ENCODE data around the gene PALLD.

PALLD gene

DNA sequence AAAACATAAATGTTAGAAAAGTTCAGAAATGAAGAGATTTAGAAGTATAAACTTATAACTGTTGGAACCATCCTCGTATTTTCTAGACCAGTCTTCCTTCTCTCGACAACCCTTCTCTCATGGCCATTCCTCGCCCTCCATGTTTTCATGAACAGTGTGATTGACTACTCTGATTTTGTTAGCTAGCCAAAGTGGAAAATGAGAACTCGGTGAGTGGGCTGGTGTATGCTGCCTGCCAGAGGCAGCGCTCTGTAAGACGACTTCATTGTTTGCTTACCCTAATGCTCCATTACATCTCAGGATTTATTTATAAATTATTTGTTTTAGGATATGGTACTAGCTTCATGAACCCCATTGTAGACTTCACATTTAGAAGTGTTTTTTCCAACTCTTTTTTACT lies 360.2 kb downstream of the PALLD start:
- Histone ChIP-seq H3K4me3 (ENCODE audit: low read depth, low read length) (no peak overlapping the region), H3K9me3 (ENCODE audit: severe bottlenecking) (no peaks in the 10 kb centered on the region), H3K27me3 (ENCODE audit: insufficient read depth, low read depth, severe bottlenecking) (no peaks in the 10 kb centered on the region), H3K27ac (no peak overlapping the region), H3K36me3 (no peaks in the 10 kb centered on the region)
- TF ChIP-seq, protein P1, sequence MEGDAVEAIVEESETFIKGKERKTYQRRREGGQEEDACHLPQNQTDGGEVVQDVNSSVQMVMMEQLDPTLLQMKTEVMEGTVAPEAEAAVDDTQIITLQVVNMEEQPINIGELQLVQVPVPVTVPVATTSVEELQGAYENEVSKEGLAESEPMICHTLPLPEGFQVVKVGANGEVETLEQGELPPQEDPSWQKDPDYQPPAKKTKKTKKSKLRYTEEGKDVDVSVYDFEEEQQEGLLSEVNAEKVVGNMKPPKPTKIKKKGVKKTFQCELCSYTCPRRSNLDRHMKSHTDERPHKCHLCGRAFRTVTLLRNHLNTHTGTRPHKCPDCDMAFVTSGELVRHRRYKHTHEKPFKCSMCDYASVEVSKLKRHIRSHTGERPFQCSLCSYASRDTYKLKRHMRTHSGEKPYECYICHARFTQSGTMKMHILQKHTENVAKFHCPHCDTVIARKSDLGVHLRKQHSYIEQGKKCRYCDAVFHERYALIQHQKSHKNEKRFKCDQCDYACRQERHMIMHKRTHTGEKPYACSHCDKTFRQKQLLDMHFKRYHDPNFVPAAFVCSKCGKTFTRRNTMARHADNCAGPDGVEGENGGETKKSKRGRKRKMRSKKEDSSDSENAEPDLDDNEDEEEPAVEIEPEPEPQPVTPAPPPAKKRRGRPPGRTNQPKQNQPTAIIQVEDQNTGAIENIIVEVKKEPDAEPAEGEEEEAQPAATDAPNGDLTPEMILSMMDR (IDR thresholded peaks at IDR 0.05; ENCODE audit: low read depth, low read length) = no peak
- DNase-seq = no peak

DNA sequence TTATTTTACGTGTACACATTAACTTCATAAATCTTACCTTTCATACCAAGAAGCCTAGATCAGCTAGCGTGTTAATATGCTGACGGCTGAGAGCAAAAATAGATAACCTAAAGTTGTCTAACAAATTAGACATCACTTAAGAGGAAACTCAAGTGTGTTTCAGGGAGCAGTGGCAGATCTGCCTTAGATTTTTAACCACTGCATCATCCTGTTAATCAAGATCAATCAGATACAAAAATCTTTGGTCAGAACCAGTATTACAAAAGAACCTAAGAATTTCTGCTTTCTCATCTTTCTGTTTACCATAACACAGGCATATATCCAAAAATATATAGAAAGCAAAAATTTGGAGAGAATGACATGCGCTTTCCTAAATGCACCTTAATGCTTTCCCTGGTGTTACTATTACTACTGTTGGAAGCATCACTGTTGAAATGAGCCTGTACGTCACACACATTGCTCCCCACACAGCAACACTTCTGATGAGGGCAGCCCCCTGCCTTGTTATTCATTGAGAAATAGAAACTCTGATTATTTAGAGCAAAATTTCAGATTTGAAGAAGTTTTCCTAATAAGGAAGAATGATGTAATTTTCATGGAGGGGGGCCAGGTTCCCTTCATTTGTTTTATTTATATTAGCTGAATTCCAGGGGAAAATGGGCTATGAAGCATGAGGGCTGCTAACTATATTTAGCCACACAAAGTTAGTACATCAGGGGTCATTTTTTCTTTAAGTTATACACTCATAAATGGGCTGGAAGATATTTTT lies 360.9 kb downstream of the PALLD start:
- TF ChIP-seq, protein P1 (IDR thresholded peaks at IDR 0.05; ENCODE audit: low read depth, low read length) = no peak
- no peak for DNase-seq
- H3K36me3 ChIP-seq = no peaks in the 10 kb centered on the region
- H3K4me3 ChIP-seq (ENCODE audit: low read depth, low read length) = no peak overlapping the region
- no peaks in the 10 kb centered on the region for H3K27me3 ChIP-seq (ENCODE audit: insufficient read depth, low read depth, severe bottlenecking)
- H3K9me3 ChIP-seq (ENCODE audit: severe bottlenecking) = no peaks in the 10 kb centered on the region
- H3K27ac ChIP-seq = no peak overlapping the region

DNA sequence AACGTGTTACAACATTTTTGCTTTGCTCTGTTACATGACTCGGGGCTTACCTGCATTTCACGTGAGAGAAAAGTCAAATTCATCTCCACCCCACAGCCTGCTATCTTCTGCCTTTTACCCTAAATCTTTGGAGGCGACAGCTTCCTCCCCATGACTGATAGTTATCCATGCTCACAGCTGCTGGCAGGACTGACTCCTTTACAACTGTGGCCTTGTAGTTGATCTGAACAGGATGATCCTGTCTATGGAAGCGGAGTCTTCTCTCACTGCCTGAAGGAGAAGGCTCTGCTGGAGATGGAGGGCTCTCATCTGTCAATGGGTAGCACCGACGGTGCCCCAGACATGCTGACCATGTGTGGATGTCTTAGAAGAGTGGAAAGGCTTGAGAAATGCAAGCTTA lies 362.2 kb downstream of the PALLD start:
- Histone ChIP-seq H3K9me3 (ENCODE audit: severe bottlenecking) (no peaks in the 10 kb centered on the region), H3K36me3 (no peaks in the 10 kb centered on the region), H3K27ac (no peak overlapping the region), H3K27me3 (ENCODE audit: insufficient read depth, low read depth, severe bottlenecking) (no peaks in the 10 kb centered on the region), H3K4me3 (ENCODE audit: low read depth, low read length) (no peak overlapping the region)
- DNase-seq = no peak
- TF ChIP-seq, protein P1 (IDR thresholded peaks at IDR 0.05; ENCODE audit: low read depth, low read length) = no peak

DNA sequence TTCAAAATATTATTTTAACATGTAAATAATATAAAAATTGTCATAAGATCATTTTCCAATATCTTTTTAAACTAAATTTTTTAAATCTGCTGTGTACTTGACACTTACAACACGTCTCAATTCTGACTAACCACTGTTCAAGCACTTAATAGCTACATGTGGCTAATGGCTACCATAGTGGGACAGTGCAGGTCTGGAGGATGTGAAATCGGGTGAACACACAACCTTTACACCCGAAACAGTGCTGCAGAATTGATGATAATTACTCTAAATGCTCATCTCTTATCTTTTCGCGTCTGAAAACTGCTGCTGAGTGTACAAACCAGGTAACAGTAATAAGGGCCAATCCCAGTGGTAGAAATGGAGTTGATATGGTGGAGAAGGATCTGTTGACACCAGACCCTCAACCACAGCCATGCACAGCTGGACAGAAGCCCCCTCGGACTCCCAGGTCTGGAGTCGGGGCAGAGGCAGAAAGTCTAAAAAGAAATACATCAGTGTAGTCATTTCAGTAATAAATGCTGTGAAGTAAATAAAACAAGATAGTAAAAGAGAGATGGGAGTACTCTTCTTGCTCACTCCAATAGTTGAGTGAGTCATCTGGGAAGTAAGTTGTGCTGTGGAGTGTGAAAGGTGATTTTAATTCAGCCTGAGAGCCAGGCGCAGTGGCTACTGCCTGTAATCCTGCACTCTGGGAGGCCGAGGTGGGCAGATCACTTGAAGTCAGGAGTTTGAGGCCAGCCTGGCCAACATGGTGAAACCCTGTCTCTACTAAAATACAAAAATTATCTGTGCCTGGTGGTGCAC lies 363.2 kb downstream of the PALLD start:
- no peaks in the 10 kb centered on the region for H3K27me3 ChIP-seq (ENCODE audit: insufficient read depth, low read depth, severe bottlenecking)
- no peak overlapping the region for H3K4me3 ChIP-seq (ENCODE audit: low read depth, low read length)
- TF ChIP-seq, protein P1 (IDR thresholded peaks at IDR 0.05; ENCODE audit: low read depth, low read length) = no peak
- H3K9me3 ChIP-seq (ENCODE audit: severe bottlenecking) = no peaks in the 10 kb centered on the region
- H3K36me3 ChIP-seq = no peaks in the 10 kb centered on the region
- no peak for DNase-seq
- no peak overlapping the region for H3K27ac ChIP-seq

DNA sequence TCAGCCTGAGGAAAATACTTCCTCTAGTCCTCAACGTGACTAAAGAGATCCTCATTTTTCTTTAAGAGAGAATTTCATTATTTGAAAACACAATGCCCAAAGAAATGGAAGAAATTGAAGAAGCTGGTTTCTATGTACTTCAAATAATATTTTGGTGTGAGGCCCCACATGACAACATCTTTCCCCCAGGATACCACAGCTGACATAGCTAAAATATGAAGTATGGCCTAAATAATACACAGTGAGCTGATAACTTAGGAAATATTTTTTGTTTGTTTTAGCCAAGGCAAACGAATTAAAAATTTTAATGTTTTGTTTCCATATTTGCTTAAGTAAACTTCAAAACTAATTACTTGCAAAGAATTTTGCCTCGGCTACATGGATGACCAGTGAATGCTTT lies 364.0 kb downstream of the PALLD start:
- H3K4me3 ChIP-seq (ENCODE audit: low read depth, low read length) = no peak overlapping the region
- H3K9me3 ChIP-seq (ENCODE audit: severe bottlenecking) = no peaks in the 10 kb centered on the region
- TF ChIP-seq, protein P1 (IDR thresholded peaks at IDR 0.05; ENCODE audit: low read depth, low read length) = no peak
- no peak for DNase-seq
- no peaks in the 10 kb centered on the region for H3K36me3 ChIP-seq
- H3K27ac ChIP-seq = no peak overlapping the region
- H3K27me3 ChIP-seq (ENCODE audit: insufficient read depth, low read depth, severe bottlenecking) = no peaks in the 10 kb centered on the region

Data from WERI-Rb-1 (cell line).